ENCODE data around the gene DSTN.

Gene DSTN

GRCh38 chr20:17638835-17639407, 69.0 kb downstream of the DSTN start:
- Histone ChIP-seq H3K27ac (ENCODE audit: low read length) (no peak overlapping the region), H3K4me3 (ENCODE audit: low read length) (no peak overlapping the region), H3K27me3 (ENCODE audit: control insufficient read depth, insufficient read depth, low read length) (no peaks in the 10 kb centered on the region), H3K36me3 (ENCODE audit: control insufficient read depth, insufficient read depth, low read length) (peaks cover 23% of the 10 kb centered on the region), H3K4me1 (ENCODE audit: control insufficient read depth, insufficient read depth, low read length) (0 out of 2 replicates have a peak, but pooled peaks cover 1% of the 10 kb centered on the region), H3K9me3 (ENCODE audit: control insufficient read depth, insufficient read depth, low read length) (no peaks in the 10 kb centered on the region)
- no CpG with 5 or more reads among the region's 6 CpGs for WGBS (ENCODE audit: insufficient coverage, insufficient read length)
- no peak for DNase-seq (ENCODE audit: low read depth, low spot score)

- peaks cover 1% of the 10 kb centered on the region; the same call in 1 of the 2 replicates for H3K4me1 ChIP-seq (ENCODE audit: control insufficient read depth, insufficient read depth, low read length)
- no peak for DNase-seq (ENCODE audit: low read depth, low spot score)
- peaks cover 17% of the 10 kb centered on the region for H3K36me3 ChIP-seq (ENCODE audit: control insufficient read depth, insufficient read depth, low read length)
- H3K27me3 ChIP-seq (ENCODE audit: control insufficient read depth, insufficient read depth, low read length), result no peaks in the 10 kb centered on the region
- WGBS (ENCODE audit: insufficient coverage, insufficient read length), result no CpG with 5 or more reads among the region's 12 CpGs
- H3K9me3 ChIP-seq (ENCODE audit: control insufficient read depth, insufficient read depth, low read length), result no peaks in the 10 kb centered on the region
- H3K4me3 ChIP-seq (ENCODE audit: low read length), result no peak overlapping the region
- no peak overlapping the region for H3K27ac ChIP-seq (ENCODE audit: low read length)
These were observed 70.4 kb downstream of the DSTN start for GRCh38 chr20:17640146-17640874.

DNA sequence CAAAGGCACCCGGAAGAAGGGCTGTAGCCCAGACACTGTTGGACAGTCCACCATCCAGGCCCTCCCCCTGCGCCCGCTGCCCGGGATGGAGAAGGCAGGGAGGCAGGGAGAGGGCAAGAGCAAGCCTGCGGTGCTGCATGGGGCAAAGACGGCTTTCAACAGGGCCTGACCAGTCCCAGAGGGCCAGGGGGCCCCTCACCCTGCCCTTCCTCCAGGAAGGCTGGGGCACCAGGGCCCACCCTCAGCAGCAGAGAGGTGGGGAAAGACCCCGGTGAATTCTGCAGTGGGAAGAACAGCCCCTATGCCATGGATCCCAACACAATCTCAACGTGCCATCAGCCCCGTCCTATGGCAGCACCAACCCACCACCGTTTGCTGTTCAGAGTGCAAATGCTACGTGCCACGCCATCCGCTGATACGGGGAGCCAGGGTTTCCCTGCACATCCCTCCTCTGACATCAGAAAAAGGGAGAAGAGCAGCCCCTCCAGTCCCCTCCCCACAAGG, 71.1 kb downstream of the DSTN start:
- DNase-seq (ENCODE audit: low read depth, low spot score), result no peak
- H3K4me3 ChIP-seq (ENCODE audit: low read length), result no peak overlapping the region
- H3K36me3 ChIP-seq (ENCODE audit: control insufficient read depth, insufficient read depth, low read length), result peaks cover 14% of the 10 kb centered on the region; the same call in 1 of the 2 replicates
- H3K4me1 ChIP-seq (ENCODE audit: control insufficient read depth, insufficient read depth, low read length), result peaks cover 1% of the 10 kb centered on the region; the same call in 1 of the 2 replicates
- WGBS (ENCODE audit: insufficient coverage, insufficient read length), result no CpG with 5 or more reads among the region's 14 CpGs
- no peaks in the 10 kb centered on the region for H3K27me3 ChIP-seq (ENCODE audit: control insufficient read depth, insufficient read depth, low read length)
- no peak overlapping the region for H3K27ac ChIP-seq (ENCODE audit: low read length)
- no peaks in the 10 kb centered on the region for H3K9me3 ChIP-seq (ENCODE audit: control insufficient read depth, insufficient read depth, low read length)

DNA sequence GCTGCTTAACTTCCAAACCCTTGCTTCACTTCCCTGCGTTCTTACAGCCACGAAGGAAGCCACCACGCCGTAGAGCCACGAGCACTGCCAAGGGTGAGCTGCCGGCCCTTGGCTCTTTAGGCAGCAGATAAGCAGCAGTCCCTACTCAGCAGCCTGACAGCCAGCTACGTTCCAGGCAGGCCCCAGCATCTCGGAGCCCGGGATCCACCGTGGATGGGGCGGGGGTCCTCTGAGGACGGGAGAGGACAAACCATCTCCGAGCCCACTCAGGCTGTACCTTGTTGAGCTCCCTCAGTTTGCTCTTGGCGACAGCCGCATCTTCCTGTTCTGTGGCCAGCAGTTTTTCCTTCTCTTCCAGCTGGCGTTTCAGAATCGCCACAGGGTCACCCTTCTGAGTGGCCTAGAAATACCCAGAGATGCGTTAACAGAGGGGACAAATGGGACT, 71.7 kb downstream of the DSTN start:
- DNase-seq (ENCODE audit: low read depth, low spot score), result no peak
- Histone ChIP-seq H3K36me3 (ENCODE audit: control insufficient read depth, insufficient read depth, low read length) (peaks cover 11% of the 10 kb centered on the region; the same call in 1 of the 2 replicates), H3K4me1 (ENCODE audit: control insufficient read depth, insufficient read depth, low read length) (peaks cover 1% of the 10 kb centered on the region; the same call in 1 of the 2 replicates), H3K4me3 (ENCODE audit: low read length) (no peak overlapping the region), H3K9me3 (ENCODE audit: control insufficient read depth, insufficient read depth, low read length) (no peaks in the 10 kb centered on the region), H3K27me3 (ENCODE audit: control insufficient read depth, insufficient read depth, low read length) (no peaks in the 10 kb centered on the region), H3K27ac (ENCODE audit: low read length) (no peak overlapping the region)
- WGBS (ENCODE audit: insufficient coverage, insufficient read length), result no CpG with 5 or more reads among the region's 18 CpGs

DNA sequence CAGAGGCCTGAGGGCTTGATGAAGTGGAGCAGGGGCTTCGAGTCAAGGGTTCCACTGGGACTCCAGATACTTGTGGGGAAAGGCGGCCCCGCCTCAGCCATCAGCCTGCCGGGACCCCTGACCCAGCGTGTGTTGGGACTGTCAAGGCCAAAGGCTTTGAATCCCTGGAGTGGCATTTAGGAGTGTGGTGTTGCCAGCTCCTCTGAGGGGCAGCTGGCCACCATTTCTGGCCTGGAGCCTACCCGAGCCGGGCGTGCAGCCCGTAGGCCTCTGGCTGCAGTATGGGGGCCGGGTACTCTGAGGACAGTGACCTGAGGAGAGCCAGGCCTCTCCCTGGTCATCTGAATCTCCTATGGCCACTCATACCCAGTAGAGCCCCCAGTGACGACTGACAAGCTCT, 72.1 kb downstream of the DSTN start:
- Histone ChIP-seq H3K27me3 (ENCODE audit: control insufficient read depth, insufficient read depth, low read length) (no peaks in the 10 kb centered on the region), H3K9me3 (ENCODE audit: control insufficient read depth, insufficient read depth, low read length) (no peaks in the 10 kb centered on the region), H3K27ac (ENCODE audit: low read length) (no peak overlapping the region), H3K4me3 (ENCODE audit: low read length) (no peak overlapping the region), H3K36me3 (ENCODE audit: control insufficient read depth, insufficient read depth, low read length) (peaks cover 11% of the 10 kb centered on the region; the same call in 1 of the 2 replicates), H3K4me1 (ENCODE audit: control insufficient read depth, insufficient read depth, low read length) (peaks cover 1% of the 10 kb centered on the region; the same call in 1 of the 2 replicates)
- no CpG with 5 or more reads among the region's 11 CpGs for WGBS (ENCODE audit: insufficient coverage, insufficient read length)
- no peak for DNase-seq (ENCODE audit: low read depth, low spot score)

- Histone ChIP-seq H3K36me3 (ENCODE audit: control insufficient read depth, insufficient read depth, low read length) (peaks cover 11% of the 10 kb centered on the region; the same call in 1 of the 2 replicates), H3K27me3 (ENCODE audit: control insufficient read depth, insufficient read depth, low read length) (no peaks in the 10 kb centered on the region), H3K27ac (ENCODE audit: low read length) (no peak overlapping the region), H3K9me3 (ENCODE audit: control insufficient read depth, insufficient read depth, low read length) (no peaks in the 10 kb centered on the region), H3K4me1 (ENCODE audit: control insufficient read depth, insufficient read depth, low read length) (peaks cover 1% of the 10 kb centered on the region; the same call in 1 of the 2 replicates), H3K4me3 (ENCODE audit: low read length) (no peak overlapping the region)
- no peak for DNase-seq (ENCODE audit: low read depth, low spot score)
- no CpG with 5 or more reads among the region's 19 CpGs for WGBS (ENCODE audit: insufficient coverage, insufficient read length)
These were observed 72.8 kb downstream of the DSTN start for GRCh38 chr20:17642404-17643269.

DNA sequence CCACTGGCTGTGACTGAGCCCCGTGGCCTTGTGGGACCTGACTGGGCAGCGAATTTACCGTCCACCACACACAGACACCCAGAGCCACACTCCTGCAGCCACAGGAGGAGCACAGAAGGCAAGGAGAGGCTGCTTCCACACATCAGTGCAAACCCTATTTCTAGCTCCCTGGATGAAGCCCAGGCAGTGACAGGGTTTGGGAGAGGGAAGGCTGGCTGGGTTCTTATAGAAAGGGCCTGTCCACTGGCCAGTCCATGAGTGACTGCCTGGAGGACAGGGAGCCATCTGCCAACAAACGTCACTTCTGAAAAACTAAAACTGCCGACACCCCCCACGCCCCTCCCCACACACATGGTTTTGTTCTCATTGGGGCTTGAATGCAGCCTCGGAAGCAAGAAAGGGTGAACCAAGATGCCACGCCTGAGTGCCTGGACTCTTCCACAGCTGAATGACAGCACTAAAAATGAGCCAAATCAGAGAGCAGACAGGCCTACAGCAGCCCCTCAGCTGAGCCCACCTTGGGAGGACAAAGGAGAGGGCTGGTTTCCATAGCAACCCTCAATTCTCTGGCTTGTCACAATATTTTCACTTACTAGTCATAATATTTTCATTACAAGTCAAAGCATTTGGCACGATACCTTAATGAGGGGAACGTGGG, 73.8 kb downstream of the DSTN start:
- H3K4me1 ChIP-seq (ENCODE audit: control insufficient read depth, insufficient read depth, low read length), result peaks cover 1% of the 10 kb centered on the region; the same call in 1 of the 2 replicates
- H3K36me3 ChIP-seq (ENCODE audit: control insufficient read depth, insufficient read depth, low read length), result peaks cover 11% of the 10 kb centered on the region; the same call in 1 of the 2 replicates
- no peak for DNase-seq (ENCODE audit: low read depth, low spot score)
- H3K4me3 ChIP-seq (ENCODE audit: low read length), result no peak overlapping the region
- whole genome bisulfite sequencing (ENCODE audit: insufficient coverage, insufficient read length), result no CpG with 5 or more reads among the region's 10 CpGs
- H3K9me3 ChIP-seq (ENCODE audit: control insufficient read depth, insufficient read depth, low read length), result no peaks in the 10 kb centered on the region
- H3K27me3 ChIP-seq (ENCODE audit: control insufficient read depth, insufficient read depth, low read length), result no peaks in the 10 kb centered on the region
- H3K27ac ChIP-seq (ENCODE audit: low read length), result no peak overlapping the region

DNA sequence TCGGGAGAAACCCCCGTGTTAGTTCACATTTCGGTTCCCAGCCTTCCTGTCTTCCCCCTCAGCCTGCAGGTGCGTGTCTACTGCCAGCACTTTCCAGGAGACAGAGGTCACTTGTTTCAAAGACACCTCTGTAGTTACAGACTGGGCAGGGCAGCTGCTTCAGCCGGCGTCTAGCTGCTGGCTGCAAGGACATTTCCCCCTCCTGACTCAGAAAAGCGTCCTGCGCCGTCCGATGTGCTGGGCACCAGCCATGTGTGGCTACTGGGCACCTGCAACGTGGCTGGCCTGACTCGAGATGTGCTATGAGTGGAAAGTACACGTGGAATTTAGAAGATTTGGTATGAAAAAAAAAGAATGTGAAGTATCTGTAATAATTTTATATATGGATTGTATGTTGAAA, 74.6 kb downstream of the DSTN start:
- DNase-seq (ENCODE audit: low read depth, low spot score), result no peak
- Histone ChIP-seq H3K4me3 (ENCODE audit: low read length) (no peak overlapping the region), H3K9me3 (ENCODE audit: control insufficient read depth, insufficient read depth, low read length) (no peaks in the 10 kb centered on the region), H3K36me3 (ENCODE audit: control insufficient read depth, insufficient read depth, low read length) (peaks cover 11% of the 10 kb centered on the region; the same call in 1 of the 2 replicates), H3K27me3 (ENCODE audit: control insufficient read depth, insufficient read depth, low read length) (no peaks in the 10 kb centered on the region), H3K4me1 (ENCODE audit: control insufficient read depth, insufficient read depth, low read length) (peaks cover 1% of the 10 kb centered on the region; the same call in 1 of the 2 replicates), H3K27ac (ENCODE audit: low read length) (no peak overlapping the region)
- 100% methylated on average over 2 of the region's 13 CpGs for WGBS (ENCODE audit: insufficient coverage, insufficient read length)

- WGBS (ENCODE audit: insufficient coverage, insufficient read length), result 100% methylated on average over 4 of the region's 14 CpGs
- DNase-seq (ENCODE audit: low read depth, low spot score), result no peak
- no peaks in the 10 kb centered on the region for H3K9me3 ChIP-seq (ENCODE audit: control insufficient read depth, insufficient read depth, low read length)
- H3K36me3 ChIP-seq (ENCODE audit: control insufficient read depth, insufficient read depth, low read length), result peaks cover 10% of the 10 kb centered on the region; the same call in 1 of the 2 replicates
- H3K27me3 ChIP-seq (ENCODE audit: control insufficient read depth, insufficient read depth, low read length), result no peaks in the 10 kb centered on the region
- no peak overlapping the region for H3K4me3 ChIP-seq (ENCODE audit: low read length)
- H3K4me1 ChIP-seq (ENCODE audit: control insufficient read depth, insufficient read depth, low read length), result peaks cover 1% of the 10 kb centered on the region; the same call in 1 of the 2 replicates
- no peak overlapping the region for H3K27ac ChIP-seq (ENCODE audit: low read length)
These were observed 75.1 kb downstream of the DSTN start for GRCh38 chr20:17645010-17645409.
